ENCODE results near the gene OXSR1. TPM values are rescaled to one million over a fixed set of nuclear protein-coding genes. Genes with fewer than 3 reads are reported as not detected.

Gene OXSR1
- total RNA-seq, 4 donors from 2014 or later = 37.9 to 50.0 (median 43.2) TPM

- no peaks in the 10 kb centered on the region for H3K9me3 ChIP-seq
- H3K27ac ChIP-seq = no peak overlapping the region
- H3K27me3 ChIP-seq = no peaks in the 10 kb centered on the region
- no peak overlapping the region for H3K4me3 ChIP-seq
- intact Hi-C loops (cut with DNase I; ENCODE audit: low total_unique reads) = no loop called here
- ATAC-seq (no peak), DNase-seq (no peak)
- in situ Hi-C loops (cut with MboI; ENCODE audit: low sequenced_read_pairs in 4 of 4) = no loop called here
- no peaks in the 10 kb centered on the region for H3K4me1 ChIP-seq
- TF ChIP-seq CTCF (IDR thresholded peaks at IDR 0.05 in 4 of 5, conservative IDR thresholded peaks at IDR 0.05 in 1 of 5) (no peak), POLR2A (IDR thresholded peaks at IDR 0.05) (no peak)
- H3K36me3 ChIP-seq = peaks cover 0 to 33% of the 10 kb centered on the region in 2 donors
These were observed 55.7 kb downstream of the OXSR1 start for GRCh38 chr3:38221005-38221404.

- Histone ChIP-seq H3K27me3 (no peaks in the 10 kb centered on the region), H3K4me3 (no peak overlapping the region), H3K4me1 (no peaks in the 10 kb centered on the region), H3K36me3 (peaks cover 0 to 45% of the 10 kb centered on the region in 2 donors), H3K9me3 (no peaks in the 10 kb centered on the region), H3K27ac (no peak overlapping the region)
- intact Hi-C loops (cut with DNase I; ENCODE audit: low total_unique reads) (no loop called here), in situ Hi-C loops (cut with MboI; ENCODE audit: low sequenced_read_pairs in 4 of 4) (no loop called here)
- no peak for TF ChIP-seq POLR2A (IDR thresholded peaks at IDR 0.05)
- TF ChIP-seq CTCF (IDR thresholded peaks at IDR 0.05 in 4 of 5, conservative IDR thresholded peaks at IDR 0.05 in 1 of 5) = no peak
- DNase-seq (no peak), ATAC-seq (no peak)
These were observed 56.8 kb downstream of the OXSR1 start for GRCh38 chr3:38222032-38222634.

GRCh38 chr3:38224357-38224756 is 59.0 kb downstream of the OXSR1 start:
- Histone ChIP-seq H3K27ac (no peak overlapping the region), H3K4me1 (no peaks in the 10 kb centered on the region), H3K4me3 (no peak overlapping the region), H3K9me3 (no peaks in the 10 kb centered on the region), H3K36me3 (peaks cover 0 to 53% of the 10 kb centered on the region in 2 donors), H3K27me3 (no peaks in the 10 kb centered on the region)
- in situ Hi-C loops (cut with MboI; ENCODE audit: low sequenced_read_pairs in 4 of 4) (no loop called here), intact Hi-C loops (cut with DNase I; ENCODE audit: low total_unique reads) (no loop called here)
- no peak for ATAC-seq
- TF ChIP-seq CTCF (IDR thresholded peaks at IDR 0.05 in 4 of 5, conservative IDR thresholded peaks at IDR 0.05 in 1 of 5) (no peak), POLR2A (IDR thresholded peaks at IDR 0.05) (no peak)
- no peak for DNase-seq

GRCh38 chr3:38226273-38226672 is 60.9 kb downstream of the OXSR1 start:
- no peak overlapping the region for H3K27ac ChIP-seq
- no peaks in the 10 kb centered on the region for H3K4me1 ChIP-seq
- in situ Hi-C loops (cut with MboI; ENCODE audit: low sequenced_read_pairs in 4 of 4) = no loop called here
- intact Hi-C loops (cut with DNase I; ENCODE audit: low total_unique reads) = no loop called here
- TF ChIP-seq CTCF (IDR thresholded peaks at IDR 0.05 in 4 of 5, conservative IDR thresholded peaks at IDR 0.05 in 1 of 5) (no peak), POLR2A (IDR thresholded peaks at IDR 0.05) (no peak)
- H3K9me3 ChIP-seq = no peaks in the 10 kb centered on the region
- H3K4me3 ChIP-seq = no peak overlapping the region
- ATAC-seq (no peak), DNase-seq (no peak)
- peaks cover 0 to 59% of the 10 kb centered on the region in 2 donors for H3K36me3 ChIP-seq
- H3K27me3 ChIP-seq = no peaks in the 10 kb centered on the region

- peaks cover 0 to 51% of the 10 kb centered on the region in 2 donors for H3K36me3 ChIP-seq
- DNase-seq = no peak
- in situ Hi-C loops (cut with MboI; ENCODE audit: low sequenced_read_pairs in 4 of 4) = no loop called here
- no peaks in the 10 kb centered on the region for H3K4me1 ChIP-seq
- ATAC-seq = no peak
- no peak overlapping the region for H3K4me3 ChIP-seq
- intact Hi-C loops (cut with DNase I; ENCODE audit: low total_unique reads) = no loop called here
- H3K27me3 ChIP-seq = no peaks in the 10 kb centered on the region
- TF ChIP-seq POLR2A (IDR thresholded peaks at IDR 0.05) = no peak
- no peak for TF ChIP-seq CTCF (IDR thresholded peaks at IDR 0.05 in 4 of 5, conservative IDR thresholded peaks at IDR 0.05 in 1 of 5)
- H3K27ac ChIP-seq = no peak overlapping the region
- no peaks in the 10 kb centered on the region for H3K9me3 ChIP-seq
These were observed 62.7 kb downstream of the OXSR1 start for GRCh38 chr3:38227989-38228388.
